Germinal center (tissue), 1 donor: ENCODE data around the gene VPS36.
"Not testable (repeated sequence)": the region's sequence is repeated elsewhere in the genome, so short reads cannot be mapped to it uniquely, and the experiment has no call there.

Experiments used
- DNase-seq: peaks from one replicate; pipeline ENCODE4 v3.0.0; 2012; ENCODE audit warnings: mixed read lengths, low spot score

The VPS36 gene

DNA sequence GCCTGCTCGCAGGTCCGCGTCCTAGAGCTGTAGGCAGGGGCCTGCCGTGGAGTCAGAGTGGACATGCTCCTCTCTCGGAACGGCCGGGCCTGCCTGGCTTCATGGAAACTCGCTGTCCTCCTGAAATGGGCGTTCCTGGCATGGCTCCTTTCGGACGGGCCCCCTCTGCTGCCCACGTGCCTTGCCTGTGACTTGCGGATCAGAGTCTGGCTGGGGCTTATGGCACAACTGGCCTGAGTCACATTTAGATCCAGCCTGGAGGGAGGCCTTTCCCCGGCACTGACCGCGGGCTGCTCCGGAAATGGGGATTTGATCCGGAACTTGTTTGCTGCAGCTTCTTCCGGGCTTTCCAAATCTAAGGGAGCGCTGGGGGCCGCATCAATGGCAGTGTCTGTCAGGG, 72.5 kb downstream of the VPS36 start:
- no peak for DNase-seq

DNA sequence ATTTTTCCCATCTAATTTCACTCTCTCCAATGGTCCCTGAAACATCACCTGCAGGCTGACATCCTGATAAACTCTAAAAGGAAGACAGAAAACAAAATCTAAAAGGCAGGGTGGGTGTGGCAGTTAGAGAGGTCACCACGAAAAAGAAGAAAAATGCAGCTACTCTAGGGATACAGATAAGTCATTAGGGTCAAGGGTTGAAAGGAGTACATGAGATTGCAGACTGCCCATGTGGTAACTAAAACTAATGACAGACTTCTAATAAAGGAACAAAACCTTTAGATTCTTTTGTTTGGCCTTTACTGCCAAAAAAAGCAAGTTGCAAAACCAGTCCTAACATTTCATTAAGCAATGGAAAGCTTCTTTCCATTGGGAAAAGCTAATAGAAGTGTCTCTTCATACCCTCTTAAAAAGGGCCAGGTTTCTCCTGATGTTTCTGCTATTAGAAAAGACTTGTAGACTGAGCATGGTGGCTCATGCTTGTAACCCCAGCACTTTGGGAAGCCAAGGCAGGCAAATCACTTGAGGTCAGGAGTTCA, 75.5 kb downstream of the VPS36 start:
- no peak for DNase-seq

DNA sequence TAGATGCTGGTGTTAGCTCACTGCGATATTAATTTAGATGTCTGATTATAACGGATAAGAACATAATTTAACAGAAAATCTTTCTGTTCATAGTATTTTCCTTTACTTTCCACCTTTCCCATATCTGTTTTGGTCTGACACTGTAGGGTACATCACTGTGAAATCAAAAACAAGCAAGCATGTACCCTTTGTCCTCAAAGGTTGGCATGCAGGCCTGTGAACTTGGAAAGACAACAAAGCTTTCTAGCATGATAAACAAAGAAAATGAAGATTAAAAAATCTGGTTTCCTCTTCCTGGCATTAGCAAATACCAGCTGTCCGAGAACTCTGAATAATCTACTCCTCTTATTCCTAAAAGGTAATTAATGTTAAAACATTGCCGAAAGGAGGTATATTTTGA, 76.0 kb downstream of the VPS36 start:
- no peak for DNase-seq

DNA sequence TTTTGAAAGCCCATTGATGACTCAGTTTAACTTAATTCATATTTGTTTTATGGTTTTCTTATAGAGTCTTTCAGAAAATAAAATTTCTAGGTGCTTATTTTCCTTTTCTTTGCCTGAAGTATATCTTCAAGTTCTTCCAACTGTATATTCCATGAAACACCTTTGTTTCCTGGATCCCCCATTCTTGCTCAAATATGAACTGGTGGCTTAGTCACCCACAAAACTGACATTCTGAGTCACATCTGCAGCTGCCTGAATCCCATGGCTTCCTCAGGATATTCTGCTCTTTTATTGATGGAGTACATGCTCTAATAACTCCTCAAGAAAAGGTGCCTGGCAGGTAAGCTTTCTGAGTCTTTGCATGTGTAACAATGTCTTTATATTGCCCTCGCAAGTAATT, 77.2 kb downstream of the VPS36 start:
- not testable (repeated sequence) for DNase-seq

DNA sequence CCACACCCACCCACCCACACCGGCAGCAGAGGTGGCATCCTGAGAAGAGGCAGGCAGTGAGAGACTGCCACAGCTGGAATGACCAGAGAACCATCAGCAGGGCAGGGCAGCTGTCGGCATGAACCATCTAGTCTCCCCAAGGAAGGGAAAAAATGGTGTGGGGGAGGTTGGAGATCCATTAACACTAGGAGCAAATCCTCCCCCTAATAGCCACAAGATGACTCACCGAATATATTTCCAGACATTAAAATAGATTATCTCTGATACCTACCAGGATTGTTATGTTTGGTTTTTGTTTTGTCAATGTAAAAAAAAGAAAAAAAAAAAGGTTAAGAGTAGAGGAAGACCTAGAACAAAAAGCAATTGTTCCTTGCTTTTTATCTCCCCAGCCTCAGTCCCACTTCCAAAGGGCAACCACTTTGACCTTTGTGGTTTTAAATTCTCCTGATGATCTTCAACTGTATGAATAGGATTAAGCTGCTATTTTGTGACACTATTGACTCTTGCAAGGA, 78.6 kb downstream of the VPS36 start:
- DNase-seq, result no peak

DNA sequence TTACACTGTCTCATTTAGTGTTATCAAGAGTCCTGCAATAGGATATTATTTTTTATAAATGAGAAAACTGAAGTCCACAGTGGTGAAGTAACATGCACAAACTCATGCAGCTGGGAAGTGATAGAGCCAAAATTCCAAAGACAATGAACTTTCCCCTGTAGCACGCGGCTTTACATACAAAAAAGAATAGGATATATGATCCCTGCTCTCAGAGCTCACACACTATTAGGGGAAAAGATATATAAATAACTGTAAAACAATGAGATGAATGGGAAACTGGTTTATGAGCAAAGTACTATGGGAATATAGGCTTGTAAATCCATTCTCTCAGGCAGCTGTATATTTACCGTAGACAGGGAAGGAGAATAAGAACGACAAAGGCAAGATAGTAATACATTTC, 84.1 kb downstream of the VPS36 start:
- no peak for DNase-seq
